HEK293 (cell line): ENCODE data around the gene JCHAIN.
A peak's percentile ranks its signal among the peaks of the same experiment; 100 is the strongest.
"Not testable (repeated sequence)": the region's sequence is repeated elsewhere in the genome, so short reads cannot be mapped to it uniquely, and the experiment has no call there.

Experiments
- CTCF ChIA-PET: fragments of 350-600 bp; formaldehyde crosslinking; extraction: SDS; loops from one replicate; lab custom pipeline; 2021; ENCODE audit warnings: antibody characterized with exemption; lab: Yijun Ruan, JAX
- POLR2A ChIA-PET: fragments of 300-600 bp; formaldehyde crosslinking; extraction: SDS; loops from one replicate; lab custom pipeline; 2020; ENCODE audit warnings: antibody characterized with exemption, inconsistent platforms; lab: Yijun Ruan, JAX
- H3K27ac ChIP-seq: fragments of 200-500 bp; sonication (Bioruptor generic); 2 replicates; pipeline ENCODE4 v1.5.1; 2014; ENCODE audit warnings: low read depth, low read length, control low read depth, inconsistent platforms; ENCODE audit errors: extremely low read depth
- H3K36me3 ChIP-seq, 2 experiments: fragments of 200-500 bp in 1 of 2; sonication (Bioruptor generic) in 1 of 2; 1 replicate in 1 of 2; 2 replicates in 1 of 2; pipeline ENCODE4 v1.5.1; 2014 to 2017; ENCODE audit warnings: inconsistent platforms in 2 of 2, low read length in 2 of 2; ENCODE audit not compliant: control insufficient read depth in 2 of 2, insufficient read depth in 1 of 2
- H3K4me1 ChIP-seq: fragments of 200-500 bp; sonication (Bioruptor generic); 2 replicates; pipeline ENCODE4 v1.5.1; 2014; ENCODE audit warnings: mild to moderate bottlenecking, low read length, inconsistent platforms; ENCODE audit not compliant: control insufficient read depth, insufficient read depth
- H3K4me3 ChIP-seq: 2 replicates; pipeline ENCODE4 v1.5.1; 2011; ENCODE audit warnings: low read depth, mild to moderate bottlenecking, control low read depth, low read length, moderate library complexity
- H3K9me3 ChIP-seq: fragments of 200-500 bp; sonication (Bioruptor generic); 2 replicates; pipeline ENCODE4 v1.5.1; 2014; ENCODE audit warnings: low read depth, low read length, inconsistent platforms; ENCODE audit not compliant: control insufficient read depth, insufficient read depth
- EGR2 ChIP-seq: fragments of 450-650 bp; formaldehyde crosslinking; IDR thresholded peaks from 2 replicates; pipeline ENCODE4 v1.5.1; 2016; ENCODE audit warnings: low read depth, missing biosample characterization, missing genetic modification characterization
- KLF10 ChIP-seq: fragments of 450-650 bp; IDR thresholded peaks from 2 replicates; pipeline ENCODE4 v1.5.1; 2018; ENCODE audit warnings: missing biosample characterization, mild to moderate bottlenecking, missing genetic modification characterization
- PRDM2 ChIP-seq: fragments of 450-650 bp; formaldehyde crosslinking; IDR thresholded peaks from 2 replicates; pipeline ENCODE4 v1.5.1; 2016; ENCODE audit warnings: missing biosample characterization, missing genetic modification characterization, borderline replicate concordance
- PRDM6 ChIP-seq: fragments of 450-650 bp; formaldehyde crosslinking; IDR thresholded peaks from 2 replicates; pipeline ENCODE4 v1.5.1; 2017; ENCODE audit warnings: missing biosample characterization, missing genetic modification characterization
- SP7 ChIP-seq: fragments of 450-650 bp; formaldehyde crosslinking; IDR thresholded peaks from 2 replicates; pipeline ENCODE4 v1.5.1; 2016; ENCODE audit warnings: missing biosample characterization, missing genetic modification characterization
- ZBTB44 ChIP-seq: fragments of 450-650 bp; IDR thresholded peaks from 2 replicates; pipeline ENCODE4 v1.5.1; 2018; ENCODE audit warnings: missing biosample characterization, mild to moderate bottlenecking, missing genetic modification characterization
- ZBTB6 ChIP-seq: fragments of 450-650 bp; formaldehyde crosslinking; IDR thresholded peaks from 2 replicates; pipeline ENCODE4 v1.5.1; 2017; ENCODE audit warnings: missing biosample characterization, missing genetic modification characterization
- ZNF132 ChIP-seq: fragments of 450-650 bp; formaldehyde crosslinking; IDR thresholded peaks from 2 replicates; pipeline ENCODE4 v1.5.1; 2017; ENCODE audit warnings: missing biosample characterization, missing genetic modification characterization, borderline replicate concordance
- ZNF133 ChIP-seq: fragments of 450-650 bp; formaldehyde crosslinking; IDR thresholded peaks from 2 replicates; pipeline ENCODE4 v1.5.1; 2016; ENCODE audit warnings: missing biosample characterization, missing genetic modification characterization
- ZNF335 ChIP-seq: fragments of 450-650 bp; formaldehyde crosslinking; conservative IDR thresholded peaks from 2 replicates; pipeline ENCODE4 v1.5.1; 2016; ENCODE audit warnings: missing biosample characterization, missing genetic modification characterization
- ZNF398 ChIP-seq: fragments of 450-650 bp; formaldehyde crosslinking; IDR thresholded peaks from 2 replicates; pipeline ENCODE4 v1.5.1; 2017; ENCODE audit warnings: missing biosample characterization, missing genetic modification characterization
- ZNF747 ChIP-seq: fragments of 450-650 bp; formaldehyde crosslinking; IDR thresholded peaks from 2 replicates; pipeline ENCODE4 v1.5.1; 2016; ENCODE audit warnings: missing biosample characterization, missing genetic modification characterization
- ZSCAN23 ChIP-seq: fragments of 450-650 bp; formaldehyde crosslinking; IDR thresholded peaks from 2 replicates; pipeline ENCODE4 v1.5.1; 2016; ENCODE audit warnings: missing biosample characterization, missing genetic modification characterization

Gene JCHAIN

GRCh38 chr4:70703619-70704214 is 37.4 kb upstream of the JCHAIN start (continued):
- no peak for TF ChIP-seq PRDM2 (tag by site-specific recombination)

GRCh38 chr4:70702592-70702991 is 36.3 kb upstream of the JCHAIN start:
- H3K27ac ChIP-seq, H3K9me3 ChIP-seq, POLR2A ChIA-PET, H3K36me3 ChIP-seq, H3K4me3 ChIP-seq, H3K4me1 ChIP-seq, CTCF ChIA-PET: not testable (repeated sequence)
- TF ChIP-seq SP7 (tag by site-specific recombination) (0 out of 2 replicates have a peak, but pooled peaks have one; percentile 25), KLF10 (tag by site-specific recombination) (0 out of 2 replicates have a peak, but pooled peaks have one; percentile 13), PRDM6 (peak; percentile 69), ZBTB44 (tag by site-specific recombination) (0 out of 2 replicates have a peak, but pooled peaks have one; percentile 33)

GRCh38 chr4:70701271-70701670 is 35.0 kb upstream of the JCHAIN start:
- CTCF ChIA-PET, result no interaction called here
- Histone ChIP-seq H3K27ac (no peak overlapping the region), H3K9me3 (no peaks in the 10 kb centered on the region)
- TF ChIP-seq ZNF398 (tag by site-specific recombination) (no peak), ZNF747 (no peak), PRDM2 (tag by site-specific recombination) (no peak), ZSCAN23 (tag by site-specific recombination) (no peak), ZNF132 (tag by site-specific recombination) (no peak), ZNF133 (no peak), ZNF335 (tag by site-specific recombination) (no peak), ZBTB6 (no peak), EGR2 (tag by site-specific recombination) (no peak)

More at GRCh38 chr4:70701271-70701670, 35.0 kb upstream of the JCHAIN start:
- POLR2A ChIA-PET, result no interaction called here
- H3K4me1 ChIP-seq, result peaks cover 3% of the 10 kb centered on the region; the same call in 1 of the 2 replicates
- H3K36me3 ChIP-seq, result no peaks in the 10 kb centered on the region
- H3K4me3 ChIP-seq, result no peak overlapping the region
